Stimulated activated CD4-positive, alpha-beta T cell treated with anti-CD3 and anti-CD28 coated beads, Interleukin-2, amount 100 ng/mL, for 48 hours (primary cell): ENCODE measurements around the gene SCGB1A1.
"Not testable (repeated sequence)": the region's sequence is repeated elsewhere in the genome, so short reads cannot be mapped to it uniquely, and the experiment has no call there.

Source experiments
- DNase-seq, 2 donors: peaks; one replicate each; pipeline ENCODE4 v3.0.0-alpha.2; 2020

SCGB1A1 gene, protein sequence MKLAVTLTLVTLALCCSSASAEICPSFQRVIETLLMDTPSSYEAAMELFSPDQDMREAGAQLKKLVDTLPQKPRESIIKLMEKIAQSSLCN

DNA sequence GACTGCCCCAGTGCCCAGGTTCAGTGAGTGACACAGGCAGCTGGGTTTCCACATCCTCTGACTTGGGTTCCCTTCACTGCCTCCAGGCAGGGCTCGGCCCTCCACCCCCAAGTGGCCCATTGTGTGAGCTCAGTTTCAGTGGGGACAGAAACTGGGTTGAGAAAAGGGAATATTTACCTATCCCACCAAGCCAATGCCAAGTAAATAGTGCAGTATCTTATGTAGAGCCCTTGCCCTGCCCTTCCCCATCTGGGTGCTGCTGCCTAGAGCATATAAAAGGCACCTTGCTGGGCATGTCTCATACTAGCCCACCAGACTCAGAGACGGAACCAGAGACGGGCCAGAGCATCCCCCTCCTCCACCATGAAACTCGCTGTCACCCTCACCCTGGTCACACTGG, at the start of gene SCGB1A1:
Gene SCGB1A1 (plus strand): TSS at position 301 of the 400 bp plus-strand sequence. CDS start 63 bp downstream, at position 364.
- no peak for DNase-seq

GRCh38 chr11:62370743-62371440, 47.9 kb upstream of the SCGB1A1 start:
- DNase-seq = no peak

GRCh38 chr11:62372871-62373270, 46.0 kb upstream of the SCGB1A1 start:
- DNase-seq = no peak

DNA sequence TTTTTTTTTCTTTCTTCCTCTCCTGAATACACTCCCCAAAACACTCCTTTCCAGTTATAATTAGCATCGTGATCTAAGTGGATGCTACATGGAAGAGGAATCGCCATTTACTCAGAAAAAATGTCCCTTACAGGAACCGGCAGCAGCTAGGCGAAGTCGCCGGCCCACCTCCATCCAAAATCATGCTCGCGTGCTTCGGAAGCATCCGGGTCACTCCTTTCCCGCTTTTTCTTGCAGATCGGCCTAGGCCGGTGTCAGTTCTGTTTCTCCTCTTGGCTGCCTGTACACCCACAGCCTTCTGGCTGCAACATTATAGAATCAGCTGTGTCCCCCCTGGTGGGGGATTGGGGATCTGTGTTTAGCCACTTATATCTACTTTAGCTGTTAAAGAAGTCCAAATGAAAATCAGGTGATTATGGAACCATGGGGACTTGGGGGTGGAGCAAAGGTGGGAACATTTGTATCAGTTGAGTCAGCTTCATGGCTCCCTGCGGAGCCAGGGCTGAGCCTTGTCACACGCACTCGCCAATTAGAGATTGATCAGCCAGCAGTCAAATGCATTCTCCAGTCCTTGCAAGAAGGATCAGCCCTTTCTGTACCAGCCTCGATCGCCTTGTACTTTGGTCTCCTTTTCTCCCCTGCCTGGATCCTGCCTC, 45.2 kb upstream of the SCGB1A1 start:
- DNase-seq = no peak

GRCh38 chr11:62374801-62375200, 44.0 kb upstream of the SCGB1A1 start:
- DNase-seq = no peak

- DNase-seq = not testable (repeated sequence)
Measured at GRCh38 chr11:62378459-62379063, 40.3 kb upstream of the SCGB1A1 start.

DNA sequence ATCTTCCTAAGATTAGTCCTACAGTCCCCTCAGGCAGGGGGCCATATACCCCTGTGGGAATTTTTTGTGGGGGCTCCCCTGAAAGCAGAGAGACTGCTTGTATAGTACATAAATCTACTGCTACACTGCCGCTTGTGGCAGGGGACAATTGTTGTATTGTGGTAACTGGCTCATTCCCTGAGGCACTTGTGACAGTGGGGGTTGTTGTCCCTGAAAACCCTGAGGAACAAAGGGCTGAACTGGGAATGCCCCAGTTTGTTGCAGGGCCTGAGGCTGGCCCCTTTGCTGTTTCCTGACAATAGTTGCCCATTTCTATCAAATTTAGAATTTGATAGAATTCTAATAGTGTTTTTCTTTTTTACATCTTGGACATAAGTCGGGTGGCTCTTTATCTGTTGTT, 39.2 kb upstream of the SCGB1A1 start:
- DNase-seq = not testable (repeated sequence)

- not testable (repeated sequence) for DNase-seq
Measured at GRCh38 chr11:62380821-62381245, 38.0 kb upstream of the SCGB1A1 start.

DNA sequence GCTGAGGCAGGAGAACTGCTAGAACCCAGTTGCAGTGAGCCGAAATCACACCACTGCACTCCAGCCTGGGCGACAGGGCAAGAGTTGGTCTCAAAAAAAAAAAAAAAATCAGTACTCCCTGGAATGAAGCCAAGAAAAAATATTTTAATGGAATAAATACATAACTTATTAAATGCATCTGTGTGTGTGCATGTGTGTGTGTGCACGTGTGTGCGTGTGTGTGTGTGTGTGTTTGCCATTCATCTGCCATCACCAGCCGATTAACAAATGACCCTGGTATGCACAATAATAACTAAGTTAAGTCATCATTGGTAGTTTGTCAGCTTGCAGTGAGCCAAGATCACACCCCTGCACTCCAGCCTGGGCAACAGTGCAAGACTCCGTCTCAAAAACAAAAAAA, 35.0 kb upstream of the SCGB1A1 start:
- no peak for DNase-seq

GRCh38 chr11:62386083-62386482, 32.8 kb upstream of the SCGB1A1 start:
- DNase-seq = not testable (repeated sequence)

- no peak for DNase-seq
Measured at GRCh38 chr11:62387381-62387780, 31.5 kb upstream of the SCGB1A1 start.

- no peak for DNase-seq
Measured at GRCh38 chr11:62388999-62389398, 29.8 kb upstream of the SCGB1A1 start.

DNA sequence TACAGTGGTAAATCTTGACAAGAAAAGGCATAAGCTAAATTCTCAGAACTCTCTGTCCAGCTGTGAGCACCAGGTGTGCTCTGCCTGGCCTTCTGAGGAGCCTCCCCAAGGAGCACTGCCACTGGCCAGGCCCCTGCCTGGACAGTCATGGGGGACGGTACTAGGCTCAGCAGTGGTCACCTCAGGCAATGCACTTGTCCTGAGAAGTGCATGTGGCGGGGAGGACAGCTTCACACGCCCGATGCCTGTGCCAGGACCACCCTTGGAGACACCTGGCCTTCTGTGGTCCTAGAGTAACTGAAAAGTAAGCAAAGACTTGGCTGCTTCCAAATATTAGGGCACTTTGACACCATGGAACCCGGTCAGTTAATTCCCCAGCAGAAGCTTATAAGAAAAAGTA, 28.6 kb upstream of the SCGB1A1 start:
- no peak for DNase-seq

- no peak for DNase-seq
Measured at GRCh38 chr11:62390722-62391121, 28.1 kb upstream of the SCGB1A1 start.

DNA sequence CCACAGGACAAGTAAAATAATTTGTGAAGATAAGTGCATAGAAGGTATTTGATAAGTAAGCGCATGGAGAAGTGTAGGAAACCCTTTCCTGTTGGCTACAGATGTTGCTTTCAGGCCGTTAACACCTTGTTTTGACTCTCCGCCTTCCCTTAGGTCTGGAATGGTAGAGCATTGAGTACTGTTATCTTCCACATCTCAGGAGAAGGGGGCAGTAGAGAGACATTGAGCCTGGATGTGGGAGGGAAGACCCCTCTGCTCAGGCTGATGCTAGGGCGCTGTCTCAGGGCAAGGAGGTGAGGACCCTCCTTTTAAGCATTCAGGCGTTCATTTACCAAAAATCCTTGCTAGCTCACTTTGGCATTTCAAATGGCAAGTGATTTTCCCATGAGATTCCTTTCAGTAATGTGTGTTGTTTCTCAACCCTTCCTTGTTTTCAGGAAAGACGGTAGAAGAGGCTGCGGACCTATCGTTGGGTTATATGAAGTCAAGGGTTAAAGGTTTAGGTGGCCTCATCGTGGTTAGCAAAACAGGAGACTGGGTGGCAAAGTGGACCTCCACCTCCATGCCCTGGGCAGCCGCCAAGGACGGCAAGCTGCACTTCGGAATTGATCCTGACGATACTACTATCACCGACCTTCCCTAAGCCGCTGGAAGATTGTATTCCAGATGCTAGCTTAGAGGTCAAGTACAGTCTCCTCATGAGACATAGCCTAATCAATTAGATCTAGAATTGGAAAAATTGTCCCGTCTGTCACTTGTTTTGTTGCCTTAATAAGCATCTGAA, 27.0 kb upstream of the SCGB1A1 start:
- no peak for DNase-seq

GRCh38 chr11:62392506-62392905, 26.3 kb upstream of the SCGB1A1 start:
- DNase-seq = no peak

DNA sequence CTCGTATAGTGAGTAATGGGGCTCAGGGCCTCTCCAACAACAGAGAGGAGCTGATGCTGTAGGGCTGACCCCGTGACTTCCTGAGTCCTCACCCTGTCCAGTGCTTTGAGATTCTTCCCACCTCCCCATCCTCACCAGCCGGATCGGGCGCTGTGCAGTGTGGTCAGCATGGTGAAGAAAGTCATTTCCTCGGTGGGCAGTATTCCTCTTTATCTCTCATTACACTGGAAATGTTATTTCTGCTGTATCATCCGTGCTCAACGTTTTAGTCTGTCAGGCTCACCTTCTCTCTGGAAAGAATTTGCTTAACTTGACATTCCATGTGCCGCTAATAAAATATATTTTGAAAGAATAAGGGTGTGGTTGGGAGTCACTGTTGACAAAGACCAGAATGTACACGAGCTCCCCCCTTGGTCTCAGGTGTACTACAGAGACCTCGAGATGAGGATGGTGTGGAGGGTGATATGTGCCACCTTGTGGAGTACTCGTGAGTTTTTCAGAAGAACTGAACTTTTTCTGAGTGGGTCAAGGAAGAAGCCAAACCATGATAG, 25.7 kb upstream of the SCGB1A1 start:
- no peak for DNase-seq

GRCh38 chr11:62393735-62394134, 25.1 kb upstream of the SCGB1A1 start:
- no peak for DNase-seq

DNA sequence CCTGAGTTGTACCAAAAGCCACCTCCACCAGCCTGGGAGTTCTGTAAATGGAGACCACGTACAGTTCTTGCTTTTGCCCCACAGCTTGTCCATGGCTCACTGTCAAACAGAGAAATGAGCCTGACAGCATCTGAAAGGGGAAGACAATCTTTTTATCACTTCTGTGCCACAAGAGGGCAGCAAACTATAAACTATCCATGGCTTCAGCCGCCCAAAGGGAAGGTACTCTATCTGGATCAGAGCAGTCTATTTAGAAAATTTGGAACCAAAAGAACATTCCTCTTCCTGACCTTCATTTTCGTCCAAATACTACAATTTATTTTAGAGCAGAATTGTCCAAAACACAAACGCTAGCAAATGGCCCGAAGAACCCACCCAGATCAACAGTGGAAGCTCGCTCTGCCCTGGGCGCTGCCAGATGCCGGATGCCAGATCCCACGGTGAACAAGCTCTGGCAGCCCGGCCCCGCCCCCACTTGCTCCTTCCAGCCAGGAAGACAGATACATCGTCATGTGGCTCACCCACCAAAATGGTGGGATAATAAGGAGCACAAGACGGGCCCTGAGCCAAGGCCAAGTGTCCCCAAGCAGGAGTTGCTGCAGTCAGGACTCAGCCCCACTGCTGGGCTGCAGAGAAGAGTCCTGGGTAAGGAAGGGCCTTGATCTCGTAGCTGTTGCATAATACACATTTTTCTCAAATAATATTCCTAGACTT, 23.9 kb upstream of the SCGB1A1 start:
- peak; percentile 29 to 32 for DNase-seq

DNA sequence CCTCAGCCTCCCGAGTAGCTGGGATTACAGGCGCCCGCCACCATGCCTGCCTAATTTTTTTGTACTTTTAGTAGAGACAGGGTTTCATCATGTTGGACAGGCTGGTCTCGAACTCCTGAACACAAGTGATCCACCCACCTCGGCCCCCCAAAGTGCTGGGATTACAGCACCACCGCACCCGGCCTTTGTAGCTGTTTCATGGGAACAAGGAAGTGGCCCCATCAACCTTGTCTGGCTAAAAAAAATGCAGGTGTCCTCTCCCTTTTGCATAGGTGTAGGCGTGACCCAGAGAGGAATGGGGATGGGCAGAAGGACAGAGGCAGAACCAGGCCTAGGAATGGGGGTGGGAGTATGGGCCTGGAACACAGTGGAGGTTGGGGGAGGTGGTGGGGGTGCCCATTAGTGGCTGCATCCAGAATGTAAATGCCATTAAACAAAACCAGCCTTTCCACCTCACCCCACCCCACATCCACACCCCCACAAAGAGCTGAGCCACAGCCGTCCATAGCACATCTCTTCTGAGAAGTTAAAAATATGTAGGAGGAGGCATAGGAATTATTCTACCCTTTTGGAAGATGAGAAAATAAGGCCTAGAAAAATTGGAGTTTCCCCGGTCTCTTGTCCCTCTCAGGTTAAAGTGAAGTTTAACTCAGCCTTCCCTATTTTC, 22.8 kb upstream of the SCGB1A1 start:
- no peak for DNase-seq
